Measurements from ENCODE around the gene TPRN.

TPRN gene

GRCh38 chr9:137161558-137162486, 38.7 kb downstream of the TPRN start:
- Histone ChIP-seq H3K4me2 (ENCODE audit: low read length) (no peak overlapping the region), H4K20me1 (ENCODE audit: insufficient read depth, low read length) (no peaks in the 10 kb centered on the region), H3K27ac (ENCODE audit: low read depth, low read length, poor library complexity, severe bottlenecking) (no peak overlapping the region), H3K9me3 (ENCODE audit: low read length) (no peaks in the 10 kb centered on the region), H3K79me2 (ENCODE audit: insufficient read depth, low read length) (no peaks in the 10 kb centered on the region), H3K27me3 (ENCODE audit: insufficient read depth, low read length) (peaks cover 32% of the 10 kb centered on the region), H3K4me3 (ENCODE audit: low read depth, low read length, poor library complexity, severe bottlenecking) (no peak overlapping the region), H3K36me3 (ENCODE audit: insufficient read depth, low read length) (no peaks in the 10 kb centered on the region), H3F3A (ENCODE audit: insufficient read depth, low read length) (no peaks in the 10 kb centered on the region), H2AFZ (ENCODE audit: low read length) (no peak overlapping the region), H3K9ac (ENCODE audit: low read length) (no peak overlapping the region), H3K4me1 (ENCODE audit: insufficient read depth, low read length, severe bottlenecking) (peaks cover 4% of the 10 kb centered on the region), H3K9me2 (ENCODE audit: low read depth, low read length) (no peaks in the 10 kb centered on the region)
- TF ChIP-seq CTCF (IDR thresholded peaks at IDR 0.05; ENCODE audit: low read length) (no peak), EZH2 (IDR thresholded peaks at IDR 0.05; ENCODE audit: borderline replicate concordance, low read length) (no peak)

- Histone ChIP-seq H3K27me3 (ENCODE audit: insufficient read depth, low read length) (peaks cover 23% of the 10 kb centered on the region), H2AFZ (ENCODE audit: low read length) (no peak overlapping the region), H3K9me2 (ENCODE audit: low read depth, low read length) (no peaks in the 10 kb centered on the region), H3K27ac (ENCODE audit: low read depth, low read length, poor library complexity, severe bottlenecking) (no peak overlapping the region), H3F3A (ENCODE audit: insufficient read depth, low read length) (no peaks in the 10 kb centered on the region), H3K79me2 (ENCODE audit: insufficient read depth, low read length) (no peaks in the 10 kb centered on the region), H3K4me1 (ENCODE audit: insufficient read depth, low read length, severe bottlenecking) (peaks cover 7% of the 10 kb centered on the region), H3K4me2 (ENCODE audit: low read length) (no peak overlapping the region), H3K4me3 (ENCODE audit: low read depth, low read length, poor library complexity, severe bottlenecking) (no peak overlapping the region), H3K9ac (ENCODE audit: low read length) (no peak overlapping the region), H3K36me3 (ENCODE audit: insufficient read depth, low read length) (no peaks in the 10 kb centered on the region), H4K20me1 (ENCODE audit: insufficient read depth, low read length) (no peaks in the 10 kb centered on the region), H3K9me3 (ENCODE audit: low read length) (no peaks in the 10 kb centered on the region)
- TF ChIP-seq CTCF (IDR thresholded peaks at IDR 0.05; ENCODE audit: low read length): no peak
- TF ChIP-seq EZH2 (IDR thresholded peaks at IDR 0.05; ENCODE audit: borderline replicate concordance, low read length): no peak
Observed at GRCh38 chr9:137160716-137161557, 39.6 kb downstream of the TPRN start.

- H3K79me2 ChIP-seq (ENCODE audit: insufficient read depth, low read length): no peaks in the 10 kb centered on the region
- no peak overlapping the region for H2AFZ ChIP-seq (ENCODE audit: low read length)
- no peak overlapping the region for H3K9ac ChIP-seq (ENCODE audit: low read length)
Observed at GRCh38 chr9:137160054-137160425, 40.5 kb downstream of the TPRN start.

More at GRCh38 chr9:137160054-137160425, 40.5 kb downstream of the TPRN start:
- Histone ChIP-seq H3K4me3 (ENCODE audit: low read depth, low read length, poor library complexity, severe bottlenecking) (no peak overlapping the region), H4K20me1 (ENCODE audit: insufficient read depth, low read length) (no peaks in the 10 kb centered on the region), H3K4me1 (ENCODE audit: insufficient read depth, low read length, severe bottlenecking) (peaks cover 7% of the 10 kb centered on the region), H3K4me2 (ENCODE audit: low read length) (no peak overlapping the region), H3K27me3 (ENCODE audit: insufficient read depth, low read length) (peaks cover 23% of the 10 kb centered on the region), H3K9me2 (ENCODE audit: low read depth, low read length) (no peaks in the 10 kb centered on the region), H3F3A (ENCODE audit: insufficient read depth, low read length) (no peaks in the 10 kb centered on the region), H3K36me3 (ENCODE audit: insufficient read depth, low read length) (no peaks in the 10 kb centered on the region), H3K27ac (ENCODE audit: low read depth, low read length, poor library complexity, severe bottlenecking) (no peak overlapping the region), H3K9me3 (ENCODE audit: low read length) (no peaks in the 10 kb centered on the region)
- TF ChIP-seq CTCF (IDR thresholded peaks at IDR 0.05; ENCODE audit: low read length) (no peak), EZH2 (IDR thresholded peaks at IDR 0.05; ENCODE audit: borderline replicate concordance, low read length) (no peak)

All from OCI-LY1 (cell line).